Measurements from ENCODE around the gene DGLUCY.
"Not testable (repeated sequence)": the region's sequence is repeated elsewhere in the genome, so short reads cannot be mapped to it uniquely, and the experiment has no call there.

Gene DGLUCY

DNA sequence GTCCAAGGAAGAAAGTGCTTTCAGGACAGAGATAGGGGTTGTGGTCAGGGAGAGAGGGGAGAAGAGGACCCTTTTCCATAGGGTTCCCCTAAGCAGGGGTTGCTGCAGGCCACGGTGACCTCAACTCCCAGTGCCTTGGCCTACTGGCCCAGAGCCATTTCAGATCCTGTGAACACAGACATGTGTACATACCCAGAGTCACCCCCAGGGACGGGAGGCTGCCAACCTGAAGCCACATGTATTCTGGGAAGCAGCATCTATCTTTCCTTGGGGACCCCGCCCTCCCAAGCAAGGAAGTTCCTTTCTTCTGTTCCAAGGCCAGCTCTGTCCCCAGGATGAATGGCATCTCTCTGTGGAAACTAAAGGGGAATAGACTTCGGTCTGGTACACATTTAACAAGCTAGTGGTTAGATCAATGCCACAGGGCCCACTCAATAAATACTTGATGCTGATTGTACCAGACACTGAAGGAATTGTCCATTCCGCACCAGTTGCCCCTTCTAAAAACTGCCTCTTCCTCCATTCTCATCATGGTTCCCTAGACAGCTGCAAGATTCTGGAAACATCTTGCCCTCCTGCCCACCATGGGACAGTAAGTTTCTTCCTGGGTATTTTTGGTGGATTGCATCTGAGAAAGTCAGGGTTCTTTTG lies 25.2 kb upstream of the DGLUCY start:
- H3K4me3 ChIP-seq (ENCODE audit: low read length in 2 of 2), result no peak overlapping the region
- H3K4me1 ChIP-seq (ENCODE audit: control insufficient read depth in 2 of 2, insufficient read depth in 2 of 2, low read length in 2 of 2), result peaks cover 33 to 36% of the 10 kb centered on the region in 2 donors
- H3K27me3 ChIP-seq (ENCODE audit: control insufficient read depth in 2 of 2, insufficient read depth in 2 of 2, low read length in 2 of 2), result no peaks in the 10 kb centered on the region
- H3K27ac ChIP-seq (ENCODE audit: low read depth in 2 of 2, low read length in 2 of 2), result peak overlapping the region; percentile 88 to 91
- no peaks in the 10 kb centered on the region for H3K9me3 ChIP-seq (ENCODE audit: control insufficient read depth in 2 of 2, low read length in 2 of 2)
- no peaks in the 10 kb centered on the region for H3K36me3 ChIP-seq (ENCODE audit: control insufficient read depth in 2 of 2, insufficient read depth in 2 of 2, low read length in 2 of 2)
- H3K9ac ChIP-seq (ENCODE audit: low read depth in 1 of 2, low read length in 2 of 2), result peak overlapping the region in 1 of 2 donors; percentile 36

DNA sequence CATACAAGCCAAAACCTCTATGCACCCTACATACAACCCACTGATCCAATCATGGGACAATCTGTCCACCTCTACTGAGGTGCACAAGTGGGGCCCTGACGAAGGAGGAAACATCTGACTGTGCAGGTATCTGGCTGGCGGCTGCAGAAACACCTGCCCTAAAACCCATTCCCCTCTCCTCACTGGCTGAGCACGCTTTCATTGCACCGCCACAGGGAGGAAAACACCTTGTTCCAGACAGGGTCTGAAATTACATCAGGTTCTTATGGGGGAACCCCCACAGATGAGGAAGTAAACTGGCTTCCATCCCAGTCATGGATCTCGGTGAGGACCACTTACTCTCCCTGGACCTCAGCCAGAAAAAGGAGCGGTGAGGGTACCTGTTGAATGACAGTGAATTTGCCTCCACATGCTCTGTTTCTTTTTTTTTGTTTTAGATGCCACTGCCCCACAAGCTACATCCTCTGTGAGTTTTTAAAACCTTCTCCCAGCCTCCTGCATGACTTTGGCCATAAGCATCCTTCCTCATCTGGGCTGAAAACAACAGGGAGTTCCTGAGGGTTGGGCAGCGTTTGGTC lies 23.8 kb upstream of the DGLUCY start:
- H3K9ac ChIP-seq (ENCODE audit: low read depth in 1 of 2, low read length in 2 of 2), result no peak overlapping the region
- peaks cover 33 to 36% of the 10 kb centered on the region in 2 donors for H3K4me1 ChIP-seq (ENCODE audit: control insufficient read depth in 2 of 2, insufficient read depth in 2 of 2, low read length in 2 of 2)
- peak overlapping the region; percentile 73 to 80 for H3K27ac ChIP-seq (ENCODE audit: low read depth in 2 of 2, low read length in 2 of 2)
- no peaks in the 10 kb centered on the region for H3K9me3 ChIP-seq (ENCODE audit: control insufficient read depth in 2 of 2, low read length in 2 of 2)
- no peak overlapping the region for H3K4me3 ChIP-seq (ENCODE audit: low read length in 2 of 2)
- H3K36me3 ChIP-seq (ENCODE audit: control insufficient read depth in 2 of 2, insufficient read depth in 2 of 2, low read length in 2 of 2), result no peaks in the 10 kb centered on the region
- H3K27me3 ChIP-seq (ENCODE audit: control insufficient read depth in 2 of 2, insufficient read depth in 2 of 2, low read length in 2 of 2), result no peaks in the 10 kb centered on the region

DNA sequence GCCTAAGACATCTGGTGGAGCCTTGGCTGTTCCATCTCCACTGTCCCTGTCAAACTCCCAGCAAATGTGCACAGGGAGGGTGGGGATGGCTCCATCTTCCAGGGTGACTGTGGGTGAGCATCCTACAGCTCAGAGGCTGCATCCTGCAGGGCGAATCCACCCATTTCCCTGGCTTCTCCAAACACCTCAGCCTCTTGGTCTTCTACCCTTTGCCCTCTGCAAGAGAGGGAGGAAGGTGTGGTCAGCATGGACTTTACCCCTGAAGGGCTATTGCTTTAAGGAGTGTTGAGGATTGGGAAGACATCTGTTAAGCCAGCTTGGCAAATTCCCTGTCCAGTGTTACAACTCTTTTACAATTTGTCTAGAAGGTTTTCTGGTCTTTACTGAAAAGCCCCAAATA lies 23.1 kb upstream of the DGLUCY start:
- no peaks in the 10 kb centered on the region for H3K27me3 ChIP-seq (ENCODE audit: control insufficient read depth in 2 of 2, insufficient read depth in 2 of 2, low read length in 2 of 2)
- H3K4me3 ChIP-seq (ENCODE audit: low read length in 2 of 2), result peak overlapping the region; percentile 13 to 38
- H3K4me1 ChIP-seq (ENCODE audit: control insufficient read depth in 2 of 2, insufficient read depth in 2 of 2, low read length in 2 of 2), result peaks cover 33 to 36% of the 10 kb centered on the region in 2 donors
- H3K36me3 ChIP-seq (ENCODE audit: control insufficient read depth in 2 of 2, insufficient read depth in 2 of 2, low read length in 2 of 2), result no peaks in the 10 kb centered on the region
- no peaks in the 10 kb centered on the region for H3K9me3 ChIP-seq (ENCODE audit: control insufficient read depth in 2 of 2, low read length in 2 of 2)
- peak overlapping the region; percentile 73 to 80 for H3K27ac ChIP-seq (ENCODE audit: low read depth in 2 of 2, low read length in 2 of 2)
- H3K9ac ChIP-seq (ENCODE audit: low read depth in 1 of 2, low read length in 2 of 2), result no peak overlapping the region

DNA sequence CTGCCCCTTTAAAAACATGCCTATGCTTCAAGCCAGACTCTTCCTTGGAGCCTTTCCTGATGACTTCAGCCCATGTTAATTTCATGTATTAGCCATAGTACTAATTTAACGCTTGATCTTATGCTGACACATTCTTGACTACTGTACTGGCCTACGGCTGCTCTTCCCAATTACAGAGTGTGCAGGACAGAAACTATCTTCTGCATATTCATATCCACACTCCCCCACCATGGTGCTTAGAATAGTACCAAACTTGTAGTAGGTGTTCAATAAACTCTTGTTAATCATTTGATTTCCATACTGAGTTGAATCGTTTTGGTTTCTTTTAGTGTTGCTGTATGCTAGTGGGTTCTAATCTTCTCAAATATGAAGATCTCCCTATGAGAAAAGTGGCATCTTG lies 21.8 kb upstream of the DGLUCY start:
- Histone ChIP-seq H3K27ac (ENCODE audit: low read depth in 2 of 2, low read length in 2 of 2) (peak overlapping the region in 1 of 2 donors; percentile 80), H3K9me3 (ENCODE audit: control insufficient read depth in 2 of 2, low read length in 2 of 2) (no peaks in the 10 kb centered on the region)

DNA sequence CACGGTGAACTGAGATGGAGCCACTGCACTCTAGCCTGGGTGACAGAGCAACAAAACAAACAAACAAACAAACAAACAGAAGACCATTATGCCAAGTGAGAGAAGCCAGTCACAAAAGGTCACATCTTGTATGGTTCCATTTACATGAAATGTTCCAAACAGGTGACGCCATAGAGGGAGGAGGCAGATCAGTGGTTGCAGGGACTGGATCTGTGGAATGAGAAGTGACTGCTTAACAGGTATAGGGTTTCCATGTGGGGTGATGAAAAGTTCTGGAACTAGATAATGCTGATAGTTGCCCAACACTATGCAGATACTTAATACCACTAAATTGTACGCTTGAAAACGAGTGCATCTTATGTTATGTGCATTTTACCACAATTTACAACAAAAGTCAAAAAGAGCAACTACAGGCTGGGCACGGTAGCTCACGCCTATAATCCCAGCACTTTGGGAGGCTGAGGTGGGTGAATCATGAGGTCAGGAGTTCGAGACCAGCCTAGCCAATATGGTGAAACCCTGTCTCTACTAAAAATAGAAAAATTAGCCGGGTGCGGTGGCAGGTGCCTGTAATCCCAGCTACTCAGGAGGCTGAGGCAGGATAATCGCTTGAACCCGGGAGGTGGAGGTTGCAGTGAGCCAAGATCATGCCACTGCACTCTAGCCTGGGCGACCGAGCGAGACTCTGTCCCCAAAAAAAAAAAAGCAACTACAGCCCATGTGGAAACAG lies 20.0 kb upstream of the DGLUCY start:
- H3K9me3 ChIP-seq (ENCODE audit: control insufficient read depth in 2 of 2, low read length in 2 of 2); H3K27ac ChIP-seq (ENCODE audit: low read depth in 2 of 2, low read length in 2 of 2); H3K36me3 ChIP-seq (ENCODE audit: control insufficient read depth in 2 of 2, insufficient read depth in 2 of 2, low read length in 2 of 2); H3K27me3 ChIP-seq (ENCODE audit: control insufficient read depth in 2 of 2, insufficient read depth in 2 of 2, low read length in 2 of 2); H3K9ac ChIP-seq (ENCODE audit: low read depth in 1 of 2, low read length in 2 of 2); H3K4me3 ChIP-seq (ENCODE audit: low read length in 2 of 2): not testable (repeated sequence)
- peaks cover 16 to 19% of the 10 kb centered on the region in 2 donors for H3K4me1 ChIP-seq (ENCODE audit: control insufficient read depth in 2 of 2, insufficient read depth in 2 of 2, low read length in 2 of 2)

More for the DNA sequence above, 21.8 kb upstream of the DGLUCY start:
- H3K9ac ChIP-seq (ENCODE audit: low read depth in 1 of 2, low read length in 2 of 2), result no peak overlapping the region
- no peaks in the 10 kb centered on the region for H3K36me3 ChIP-seq (ENCODE audit: control insufficient read depth in 2 of 2, insufficient read depth in 2 of 2, low read length in 2 of 2)
- no peaks in the 10 kb centered on the region for H3K27me3 ChIP-seq (ENCODE audit: control insufficient read depth in 2 of 2, insufficient read depth in 2 of 2, low read length in 2 of 2)
- peaks cover 28 to 32% of the 10 kb centered on the region in 2 donors for H3K4me1 ChIP-seq (ENCODE audit: control insufficient read depth in 2 of 2, insufficient read depth in 2 of 2, low read length in 2 of 2)
- no peak overlapping the region for H3K4me3 ChIP-seq (ENCODE audit: low read length in 2 of 2)

DNA sequence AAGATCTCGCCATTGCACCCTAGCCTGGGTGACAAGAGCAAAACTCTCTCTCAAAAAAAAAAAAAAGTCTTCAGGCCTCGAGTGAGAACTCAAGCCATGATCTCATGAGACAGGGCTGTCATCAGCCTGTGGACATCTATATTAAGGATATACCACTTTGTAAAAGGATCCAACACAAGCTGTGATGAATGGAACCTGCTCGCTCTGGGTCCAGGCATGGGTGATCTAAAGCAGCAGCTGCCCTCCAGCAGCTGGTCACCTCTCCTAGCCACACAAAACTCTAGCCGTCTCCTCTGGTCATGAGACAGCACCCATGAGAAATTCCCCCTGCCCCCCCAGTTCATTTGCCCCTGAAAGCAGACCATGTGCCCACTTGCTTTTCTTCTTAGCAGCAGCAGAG lies 19.1 kb upstream of the DGLUCY start:
- Histone ChIP-seq H3K9ac (ENCODE audit: low read depth in 1 of 2, low read length in 2 of 2) (no peak overlapping the region), H3K36me3 (ENCODE audit: control insufficient read depth in 2 of 2, insufficient read depth in 2 of 2, low read length in 2 of 2) (no peaks in the 10 kb centered on the region), H3K9me3 (ENCODE audit: control insufficient read depth in 2 of 2, low read length in 2 of 2) (no peaks in the 10 kb centered on the region), H3K4me1 (ENCODE audit: control insufficient read depth in 2 of 2, insufficient read depth in 2 of 2, low read length in 2 of 2) (peaks cover 10 to 17% of the 10 kb centered on the region in 2 donors), H3K4me3 (ENCODE audit: low read length in 2 of 2) (no peak overlapping the region), H3K27me3 (ENCODE audit: control insufficient read depth in 2 of 2, insufficient read depth in 2 of 2, low read length in 2 of 2) (no peaks in the 10 kb centered on the region), H3K27ac (ENCODE audit: low read depth in 2 of 2, low read length in 2 of 2) (no peak overlapping the region)

DNA sequence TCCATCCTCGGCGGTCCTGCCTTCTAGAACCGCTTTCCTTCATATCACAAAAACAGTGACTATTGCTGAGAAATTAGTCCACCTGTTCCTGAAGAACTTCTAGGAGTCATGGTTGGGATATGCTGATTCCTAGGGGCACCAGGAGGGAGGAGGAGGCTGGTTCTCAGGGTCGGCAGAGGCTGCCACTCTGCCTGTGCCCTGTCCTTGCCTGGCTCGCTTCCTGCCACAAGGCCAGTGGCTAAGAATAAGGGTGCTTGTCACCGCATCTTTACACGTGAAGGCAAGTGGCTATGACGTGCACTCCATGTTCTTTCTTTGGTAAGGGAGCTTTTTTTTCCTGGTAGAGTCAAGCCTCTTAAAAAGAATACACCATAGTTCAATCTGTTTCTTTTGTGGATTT lies 18.7 kb upstream of the DGLUCY start:
- no peak overlapping the region for H3K4me3 ChIP-seq (ENCODE audit: low read length in 2 of 2)
- H3K9ac ChIP-seq (ENCODE audit: low read depth in 1 of 2, low read length in 2 of 2), result no peak overlapping the region
- no peaks in the 10 kb centered on the region for H3K27me3 ChIP-seq (ENCODE audit: control insufficient read depth in 2 of 2, insufficient read depth in 2 of 2, low read length in 2 of 2)
- H3K9me3 ChIP-seq (ENCODE audit: control insufficient read depth in 2 of 2, low read length in 2 of 2), result no peaks in the 10 kb centered on the region
- no peaks in the 10 kb centered on the region for H3K36me3 ChIP-seq (ENCODE audit: control insufficient read depth in 2 of 2, insufficient read depth in 2 of 2, low read length in 2 of 2)
- H3K4me1 ChIP-seq (ENCODE audit: control insufficient read depth in 2 of 2, insufficient read depth in 2 of 2, low read length in 2 of 2), result peaks cover 6 to 13% of the 10 kb centered on the region in 2 donors
- no peak overlapping the region for H3K27ac ChIP-seq (ENCODE audit: low read depth in 2 of 2, low read length in 2 of 2)

DNA sequence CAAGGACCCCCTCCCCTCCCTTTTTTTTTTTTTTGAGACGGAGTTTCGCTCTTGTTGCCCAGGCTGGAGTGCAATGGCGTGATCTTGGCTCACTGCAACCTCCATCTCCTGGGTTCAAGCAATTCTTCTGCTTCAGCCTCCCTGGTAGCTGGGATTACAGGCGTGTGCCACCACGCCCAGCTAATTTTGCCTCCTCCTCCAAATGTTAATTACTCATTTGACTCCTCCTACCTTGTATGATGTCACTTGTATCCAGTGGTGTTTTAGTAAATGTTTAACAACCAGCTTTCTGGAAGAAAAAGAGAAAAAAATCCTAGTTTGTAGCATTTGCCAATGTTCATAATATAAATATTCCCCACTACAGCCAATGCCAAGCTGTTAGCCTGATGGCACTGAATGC lies 16.2 kb upstream of the DGLUCY start:
- H3K27me3 ChIP-seq (ENCODE audit: control insufficient read depth in 2 of 2, insufficient read depth in 2 of 2, low read length in 2 of 2); H3K4me3 ChIP-seq (ENCODE audit: low read length in 2 of 2); H3K4me1 ChIP-seq (ENCODE audit: control insufficient read depth in 2 of 2, insufficient read depth in 2 of 2, low read length in 2 of 2); H3K9ac ChIP-seq (ENCODE audit: low read depth in 1 of 2, low read length in 2 of 2); H3K9me3 ChIP-seq (ENCODE audit: control insufficient read depth in 2 of 2, low read length in 2 of 2); H3K36me3 ChIP-seq (ENCODE audit: control insufficient read depth in 2 of 2, insufficient read depth in 2 of 2, low read length in 2 of 2); H3K27ac ChIP-seq (ENCODE audit: low read depth in 2 of 2, low read length in 2 of 2): not testable (repeated sequence)

DNA sequence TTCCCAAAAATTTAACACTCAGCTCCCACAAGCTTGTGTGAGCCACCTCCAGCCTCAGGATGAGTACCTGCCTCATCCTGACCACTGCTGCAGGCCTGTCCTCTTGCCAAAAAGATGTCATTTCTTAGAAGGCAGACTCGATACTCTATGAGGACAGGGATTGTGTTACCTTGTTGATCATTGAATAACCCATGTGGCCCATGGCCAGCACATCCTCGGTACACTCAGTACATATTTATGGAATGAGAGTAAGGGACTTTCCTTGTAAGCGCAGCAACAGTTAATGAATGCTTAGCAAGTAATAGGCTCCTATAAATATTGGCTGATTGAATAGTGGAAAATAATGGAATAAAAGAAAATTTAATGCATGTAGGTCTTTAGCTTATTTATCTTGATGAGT lies 15.3 kb upstream of the DGLUCY start:
- H3K27ac ChIP-seq (ENCODE audit: low read depth in 2 of 2, low read length in 2 of 2), result no peak overlapping the region
- no peaks in the 10 kb centered on the region for H3K4me1 ChIP-seq (ENCODE audit: control insufficient read depth in 2 of 2, insufficient read depth in 2 of 2, low read length in 2 of 2)
- no peak overlapping the region for H3K9ac ChIP-seq (ENCODE audit: low read depth in 1 of 2, low read length in 2 of 2)
- no peaks in the 10 kb centered on the region for H3K36me3 ChIP-seq (ENCODE audit: control insufficient read depth in 2 of 2, insufficient read depth in 2 of 2, low read length in 2 of 2)
- H3K9me3 ChIP-seq (ENCODE audit: control insufficient read depth in 2 of 2, low read length in 2 of 2), result no peaks in the 10 kb centered on the region
- H3K4me3 ChIP-seq (ENCODE audit: low read length in 2 of 2), result no peak overlapping the region
- no peaks in the 10 kb centered on the region for H3K27me3 ChIP-seq (ENCODE audit: control insufficient read depth in 2 of 2, insufficient read depth in 2 of 2, low read length in 2 of 2)

DNA sequence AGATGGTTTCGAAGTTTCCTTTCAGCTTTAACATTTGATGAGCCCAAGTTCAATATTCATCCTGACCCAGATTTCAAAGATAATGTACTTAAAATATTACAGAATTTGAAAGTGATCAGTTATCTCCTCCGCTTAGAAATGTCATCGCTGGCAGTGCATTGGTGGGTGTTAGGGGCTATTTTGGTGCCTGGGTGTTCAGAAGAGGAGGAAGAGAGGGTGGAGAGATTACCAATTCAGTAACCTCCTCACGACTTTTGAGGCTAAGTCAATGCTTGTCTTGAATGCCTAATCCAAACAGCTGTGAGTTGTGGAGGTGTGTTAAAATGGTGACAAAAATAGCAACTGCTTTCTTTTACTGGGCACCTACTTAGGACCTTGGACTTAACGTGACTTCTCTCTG lies 13.8 kb upstream of the DGLUCY start:
- H3K27me3 ChIP-seq (ENCODE audit: control insufficient read depth in 2 of 2, insufficient read depth in 2 of 2, low read length in 2 of 2), result no peaks in the 10 kb centered on the region
- no peaks in the 10 kb centered on the region for H3K4me1 ChIP-seq (ENCODE audit: control insufficient read depth in 2 of 2, insufficient read depth in 2 of 2, low read length in 2 of 2)
- no peak overlapping the region for H3K27ac ChIP-seq (ENCODE audit: low read depth in 2 of 2, low read length in 2 of 2)
- H3K36me3 ChIP-seq (ENCODE audit: control insufficient read depth in 2 of 2, insufficient read depth in 2 of 2, low read length in 2 of 2), result no peaks in the 10 kb centered on the region
- no peaks in the 10 kb centered on the region for H3K9me3 ChIP-seq (ENCODE audit: control insufficient read depth in 2 of 2, low read length in 2 of 2)
- H3K4me3 ChIP-seq (ENCODE audit: low read length in 2 of 2), result no peak overlapping the region
- H3K9ac ChIP-seq (ENCODE audit: low read depth in 1 of 2, low read length in 2 of 2), result no peak overlapping the region

Measured in mucosa of rectum (tissue), 2 donors.